Endothelial cell of umbilical vein (primary cell): Measurements from ENCODE around the gene CCDC9. TPM values are rescaled to one million over a fixed set of nuclear protein-coding genes. Genes with fewer than 3 reads are reported as not detected.

Source experiments
- BruUV-seq: library from RNA; stranded (reverse); fragments of 400-500 nt; replicated peaks from 2 replicates; lab custom pipeline; 2021; lab: Mats Ljungman, UMichigan
- CTCF ChIA-PET: fragments of 300-600, 350-600 bp; sonication (Branson Sonifier 250); formaldehyde crosslinking; loops from one replicate; lab custom pipeline; 2021; ENCODE audit warnings: antibody characterized with exemption, inconsistent platforms; lab: Charles Lee
- POLR2A ChIA-PET: fragments of 300-600, 350-600 bp; sonication (Branson Sonifier 250); formaldehyde crosslinking; loops from one replicate; lab custom pipeline; 2021; ENCODE audit warnings: antibody characterized with exemption, inconsistent platforms; lab: Charles Lee
- DNase-seq: peaks from one replicate; pipeline ENCODE4 v3.0.0-alpha.2; 2011; ENCODE audit warnings: low read depth, low spot score
- FAIRE-seq: peaks from 2 replicates; lab custom pipeline; 2011; peaks lifted over from hg19 to GRCh38; lab: Jason Lieb, UNC
- H2AFZ ChIP-seq: 2 replicates; pipeline ENCODE4 v1.6.0; 2012; ENCODE audit warnings: low read depth, low read length, control low read depth, inconsistent platforms
- H3K27ac ChIP-seq: 2 replicates; pipeline ENCODE4 v1.5.1; 2011; ENCODE audit warnings: low read depth, mild to moderate bottlenecking, control low read depth, low read length, moderate library complexity; ENCODE audit not compliant: insufficient read depth
- H3K27me3 ChIP-seq, 2 experiments: 2 replicates each; pipeline versions ENCODE4 v1.6.0 to v1.6.1; 2011; ENCODE audit warnings: low read length in 2 of 2, mixed read lengths in 1 of 2; ENCODE audit not compliant: control insufficient read depth in 2 of 2, insufficient read depth in 2 of 2
- H3K36me3 ChIP-seq, 2 experiments: 2 replicates in 1 of 2; 3 replicates in 1 of 2; pipeline ENCODE4 v1.5.1; 2011; ENCODE audit warnings: low read length in 2 of 2, mild to moderate bottlenecking in 1 of 2, moderate library complexity in 1 of 2; ENCODE audit not compliant: control insufficient read depth in 2 of 2, insufficient read depth in 2 of 2; ENCODE audit errors: extremely low read depth in 1 of 2
- H3K4me1 ChIP-seq: 3 replicates; pipeline ENCODE4 v1.5.1; 2011; ENCODE audit warnings: mild to moderate bottlenecking, low read length; ENCODE audit not compliant: control insufficient read depth, insufficient read depth; ENCODE audit errors: extremely low read depth
- H3K4me2 ChIP-seq: 2 replicates; pipeline ENCODE4 v1.6.1; 2011; ENCODE audit warnings: low read length, control low read depth, mixed read lengths; ENCODE audit not compliant: insufficient read depth
- H3K4me3 ChIP-seq, 3 experiments: fragments of 200-600 bp in 1 of 3; sonication (generic), shearing (Covaris generic) in 1 of 3; replicated peaks in 1 of 3; 2 replicates each; pipeline ENCODE4 v1.5.1; 2011 to 2016; ENCODE audit warnings: control low read depth in 3 of 3, low read length in 3 of 3, mild to moderate bottlenecking in 2 of 3, inconsistent platforms in 1 of 3, low read depth in 1 of 3, moderate library complexity in 1 of 3; ENCODE audit not compliant: insufficient read depth in 1 of 3
- H3K79me2 ChIP-seq: 2 replicates; pipeline ENCODE4 v1.6.0; 2012; ENCODE audit warnings: low read length, inconsistent platforms; ENCODE audit not compliant: control insufficient read depth, insufficient read depth
- H3K9ac ChIP-seq: replicated peaks from 2 replicates; pipeline ENCODE3; 2011; ENCODE audit warnings: low read length, control low read depth; ENCODE audit not compliant: insufficient read depth; ENCODE audit errors: extremely low read depth
- H3K9me1 ChIP-seq: replicated peaks from 3 replicates; pipeline ENCODE4 v1.6.0; 2011; ENCODE audit warnings: mild to moderate bottlenecking, low read length; ENCODE audit not compliant: control insufficient read depth, insufficient read depth; ENCODE audit errors: extremely low read depth
- H3K9me3 ChIP-seq: replicated peaks from 2 replicates; pipeline ENCODE4 v1.5.1; 2012; ENCODE audit warnings: low read length, inconsistent platforms; ENCODE audit not compliant: control insufficient read depth, insufficient read depth
- H4K20me1 ChIP-seq: replicated peaks from 2 replicates; pipeline ENCODE3; 2011; ENCODE audit warnings: mild to moderate bottlenecking, low read length; ENCODE audit not compliant: control insufficient read depth, insufficient read depth; ENCODE audit errors: extremely low read depth
- CTCF ChIP-seq, 2 donors: IDR thresholded peaks; 1 replicate in 1 of 2; 2 replicates in 1 of 2; pipeline ENCODE4 v1.5.1; 2011; ENCODE audit warnings: low read length in 2 of 2, mild to moderate bottlenecking in 2 of 2, moderate library complexity in 2 of 2, control low read depth in 1 of 2, inconsistent platforms in 1 of 2, low read depth in 1 of 2; ENCODE audit not compliant: insufficient read depth in 1 of 2; ENCODE audit errors: extremely low read depth in 1 of 2
- EZH2 ChIP-seq: IDR thresholded peaks from 2 replicates; pipeline ENCODE4 v1.6.1; 2012; ENCODE audit warnings: borderline replicate concordance, low read depth, mild to moderate bottlenecking, moderate library complexity, low read length, inconsistent platforms; ENCODE audit not compliant: severe bottlenecking
- FOS ChIP-seq: IDR thresholded peaks from 2 replicates; pipeline ENCODE4 v1.6.1; 2011; ENCODE audit warnings: mild to moderate bottlenecking, low read length, moderate library complexity, borderline replicate concordance; ENCODE audit not compliant: insufficient read depth
- MYC ChIP-seq: IDR thresholded peaks from one replicate; pipeline ENCODE4 v1.6.1; 2011; ENCODE audit warnings: mild to moderate bottlenecking, low read depth, low read length
- POLR2A ChIP-seq: IDR thresholded peaks from 2 replicates; pipeline ENCODE4 v1.6.1; 2012; ENCODE audit warnings: low read depth, mild to moderate bottlenecking, control low read depth, low read length
- POLR2AphosphoS5 ChIP-seq: IDR thresholded peaks from 2 replicates; pipeline ENCODE4 v1.6.1; 2012; ENCODE audit warnings: low read depth, mild to moderate bottlenecking, control low read depth, low read length, moderate library complexity; ENCODE audit not compliant: insufficient read depth
- dilution Hi-C: fragments of 300-500 bp; cut with MboI; formaldehyde crosslinking; loops from one replicate; pipeline ENCODE4 v1.15.0; 2019; ENCODE audit warnings: low sequenced_read_pairs; ENCODE audit not compliant: extremely low pct_ligation_motif_present
- intact Hi-C: fragments of 100-400 bp; cut with micrococcal nuclease; formaldehyde crosslinking; loops from one replicate; pipeline ENCODE4 v1.10.0; 2022
- polyA plus RNA-seq, 4 experiments: library from polyadenylated mRNA; depleted of rRNA in 3 of 4; stranded (reverse) in 3 of 4; unstranded in 1 of 4; fragments of >200 nt; gene quantifications; 2 replicates each; pipeline versions ENCODE4 v1.2.1 to v1.2.3, GENCODE V29; 2011 to 2012; ENCODE audit warnings: missing spikeins in 1 of 4
- total RNA-seq: library from RNA; stranded (reverse); gene quantifications from 2 replicates; pipeline ENCODE4 v1.2.3, GENCODE V29; 2021

CCDC9 gene
- total and polyA plus RNA-seq, 2 donors (not counting 3 experiments of a cell fraction or from before 2014, with no cell fraction given), result 6.0 to 26.9 TPM

- Histone ChIP-seq H3K27ac (peak overlapping the region; percentile 84), H3K4me2 (peak overlapping the region; percentile 97), H4K20me1 (no peaks in the 10 kb centered on the region), H3K36me3 (peaks cover 10 to 19% of the 10 kb centered on the region in 2 experiments), H3K27me3 (no peaks in the 10 kb centered on the region), H2AFZ (peak overlapping the region; percentile 49), H3K4me1 (peaks cover 11% of the 10 kb centered on the region), H3K9me3 (no peaks in the 10 kb centered on the region), H3K9me1 (no peaks in the 10 kb centered on the region), H3K9ac (peak overlapping the region; percentile 91), H3K79me2 (peaks cover 9% of the 10 kb centered on the region), H3K4me3 (peak overlapping the region; percentile 52 to 81 (median 62))
- CTCF ChIA-PET, result interaction anchor here (0.6 to 2.8 kb wide), 7 partner anchors 8 to 107 kb away, joined by 3 to 49 read pairs (median 6); partner anchors contain the start of gene DHX34
- intact Hi-C loops (loop anchor here (1.0 to 5.0 kb wide), 3 partner anchors 16 to 470 kb away; partner anchors contain the start of gene SLC1A5), dilution Hi-C loops (no loop called here)
- POLR2A ChIA-PET, result interaction anchor here (1.6 to 2.8 kb wide), 3 partner anchors 14 to 31 kb away, joined by 9 to 31 read pairs (median 17); partner anchors contain the start of gene INAFM1
- BruUV-seq, result TSS peak; percentile 63
- peak; percentile 99 for FAIRE-seq
- no peak for DNase-seq
- TF ChIP-seq CTCF (IDR thresholded peaks at IDR 0.05; ENCODE audit: extremely low read depth in 1 of 2, insufficient read depth in 1 of 2, low read depth in 1 of 2, low read length in 2 of 2) (no peak), FOS (no peak), POLR2A (peak; percentile 85), EZH2 (no peak), MYC (no peak), POLR2AphosphoS5 (peak; percentile 89)
Measured at GRCh38 chr19:47257411-47258169, 1.3 kb downstream of the CCDC9 start.
